Nephron progenitor cell (in vitro differentiated cells): ENCODE results near the gene SEL1L3.
"Not testable (repeated sequence)": the region's sequence is repeated elsewhere in the genome, so short reads cannot be mapped to it uniquely, and the experiment has no call there.

Experiments used
- DNase-seq: peaks from one replicate; pipeline ENCODE4 v3.0.0; 2021
- H3K27ac Mint-ChIP-seq: 2 replicates; pipeline ENCODE4 v1.8.0; 2021; ENCODE audit warnings: mild to moderate bottlenecking, moderate library complexity, mixed read lengths
- H3K27me3 Mint-ChIP-seq: 2 replicates; pipeline ENCODE4 v1.8.0; 2021; ENCODE audit warnings: mild to moderate bottlenecking, low read depth, mixed read lengths; ENCODE audit not compliant: poor library complexity
- H3K36me3 Mint-ChIP-seq: 2 replicates; pipeline ENCODE4 v1.8.0; 2021; ENCODE audit warnings: low read depth, mixed read lengths
- H3K4me1 Mint-ChIP-seq: 2 replicates; pipeline ENCODE4 v1.8.0; 2021; ENCODE audit warnings: mixed read lengths
- H3K4me3 Mint-ChIP-seq: 2 replicates; pipeline ENCODE4 v1.8.0; 2021; ENCODE audit warnings: mild to moderate bottlenecking, moderate library complexity, mixed read lengths
- H3K9me3 Mint-ChIP-seq: 2 replicates; pipeline ENCODE4 v1.8.0; 2021; ENCODE audit warnings: mild to moderate bottlenecking, moderate library complexity, mixed read lengths
- CTCF ChIP-seq: fragments of 200-600 bp; sonication (generic); IDR thresholded peaks from 2 replicates; pipeline ENCODE4 v1.5.0; 2021; ENCODE audit warnings: antibody characterized with exemption

SEL1L3 gene

GRCh38 chr4:25862411-25863346, at the start of gene SEL1L3:
SEL1L3 (minus strand) TSS chr4:25862988; CDS start chr4:25862836, 152 bp downstream.
- peak within 1 kb of the TSS; percentile 95 for H3K4me3 Mint-ChIP-seq
- H3K36me3 Mint-ChIP-seq, result no peaks in the 10 kb centered on the region
- no peaks in the 10 kb centered on the region for H3K9me3 Mint-ChIP-seq
- peaks cover 84% of the 10 kb centered on the region for H3K27me3 Mint-ChIP-seq
- H3K4me1 Mint-ChIP-seq, result peaks cover 35% of the 10 kb centered on the region
- no peak for TF ChIP-seq CTCF
- no peak within 1 kb of the TSS for H3K27ac Mint-ChIP-seq
- peak; percentile 74 for DNase-seq

- no peak for TF ChIP-seq CTCF
- Mint-ChIP-seq H3K27me3 (peaks cover 28% of the 10 kb centered on the region), H3K4me3 (no peak overlapping the region), H3K9me3 (peaks cover 14% of the 10 kb centered on the region), H3K36me3 (no peaks in the 10 kb centered on the region), H3K4me1 (peaks cover 24% of the 10 kb centered on the region), H3K27ac (no peak overlapping the region)
- DNase-seq, result no peak
Measured at GRCh38 chr4:25911356-25911755, 48.6 kb upstream of the SEL1L3 start.

- H3K9me3 Mint-ChIP-seq, result peaks cover 14% of the 10 kb centered on the region
- H3K4me3 Mint-ChIP-seq, result no peak overlapping the region
- no peak overlapping the region for H3K27ac Mint-ChIP-seq
- peaks cover 27% of the 10 kb centered on the region for H3K27me3 Mint-ChIP-seq
- H3K36me3 Mint-ChIP-seq, result no peaks in the 10 kb centered on the region
- peaks cover 9% of the 10 kb centered on the region for H3K4me1 Mint-ChIP-seq
- no peak for DNase-seq
- no peak for TF ChIP-seq CTCF
Measured at GRCh38 chr4:25908491-25908901, 45.7 kb upstream of the SEL1L3 start.

- H3K36me3 Mint-ChIP-seq, H3K27ac Mint-ChIP-seq, H3K4me3 Mint-ChIP-seq, DNase-seq, H3K4me1 Mint-ChIP-seq: not testable (repeated sequence)
- Mint-ChIP-seq H3K9me3 (peaks cover 14% of the 10 kb centered on the region), H3K27me3 (peaks cover 20% of the 10 kb centered on the region)
Measured at GRCh38 chr4:25906113-25906512, 43.3 kb upstream of the SEL1L3 start.

- no peak for TF ChIP-seq CTCF
- H3K36me3 Mint-ChIP-seq, result no peaks in the 10 kb centered on the region
- peaks cover 7% of the 10 kb centered on the region for H3K4me1 Mint-ChIP-seq
- H3K9me3 Mint-ChIP-seq, result peaks cover 14% of the 10 kb centered on the region
- no peak for DNase-seq
- peaks cover 20% of the 10 kb centered on the region for H3K27me3 Mint-ChIP-seq
- no peak overlapping the region for H3K27ac Mint-ChIP-seq
- no peak overlapping the region for H3K4me3 Mint-ChIP-seq
Measured at GRCh38 chr4:25905371-25905770, 42.6 kb upstream of the SEL1L3 start.

- H3K36me3 Mint-ChIP-seq, result no peaks in the 10 kb centered on the region
- H3K27me3 Mint-ChIP-seq, result peaks cover 20% of the 10 kb centered on the region
- no peak for TF ChIP-seq CTCF
- H3K9me3 Mint-ChIP-seq, result peaks cover 14% of the 10 kb centered on the region
- H3K4me1 Mint-ChIP-seq, result peaks cover 7% of the 10 kb centered on the region
- no peak overlapping the region for H3K27ac Mint-ChIP-seq
- no peak for DNase-seq
- H3K4me3 Mint-ChIP-seq, result no peak overlapping the region
Measured at GRCh38 chr4:25904748-25905082, 41.9 kb upstream of the SEL1L3 start.
